Ammon's horn (tissue), 1 donor: ENCODE measurements around the gene IER5.

Experiments
- DNase-seq: peaks from one replicate; pipeline ENCODE4 v3.0.0-alpha.2; 2016; ENCODE audit warnings: low spot score

Gene IER5

GRCh38 chr1:181099152-181100014 is 10.9 kb downstream of the IER5 start:
- DNase-seq, result no peak

- DNase-seq, result no peak
Measured at GRCh38 chr1:181100015-181100905, 11.8 kb downstream of the IER5 start.

GRCh38 chr1:181100934-181101333 is 12.4 kb downstream of the IER5 start:
- no peak for DNase-seq

- DNase-seq, result no peak
Measured at GRCh38 chr1:181101581-181102226, 13.2 kb downstream of the IER5 start.

- DNase-seq, result no peak
Measured at GRCh38 chr1:181102841-181103240, 14.3 kb downstream of the IER5 start.

- no peak for DNase-seq
Measured at GRCh38 chr1:181103399-181103798, 14.9 kb downstream of the IER5 start.

GRCh38 chr1:181104042-181104789 is 15.7 kb downstream of the IER5 start:
- DNase-seq, result no peak

GRCh38 chr1:181104790-181105133 is 16.3 kb downstream of the IER5 start:
- DNase-seq, result no peak

- DNase-seq, result peak; percentile 93
Measured at GRCh38 chr1:181105134-181106021, 16.9 kb downstream of the IER5 start.

GRCh38 chr1:181106022-181106312 is 17.5 kb downstream of the IER5 start:
- DNase-seq, result no peak

GRCh38 chr1:181106479-181106878 is 18.0 kb downstream of the IER5 start:
- no peak for DNase-seq

GRCh38 chr1:181107711-181108110 is 19.2 kb downstream of the IER5 start:
- DNase-seq, result no peak

- no peak for DNase-seq
Measured at GRCh38 chr1:181108304-181108867, 19.9 kb downstream of the IER5 start.

GRCh38 chr1:181110013-181110412 is 21.5 kb downstream of the IER5 start:
- no peak for DNase-seq

- no peak for DNase-seq
Measured at GRCh38 chr1:181111559-181111958, 23.1 kb downstream of the IER5 start.

GRCh38 chr1:181112071-181112929 is 23.8 kb downstream of the IER5 start:
- DNase-seq, result no peak

GRCh38 chr1:181113059-181113641 is 24.6 kb downstream of the IER5 start:
- no peak for DNase-seq

GRCh38 chr1:181114574-181115367 is 26.3 kb downstream of the IER5 start:
- DNase-seq, result no peak

GRCh38 chr1:181115368-181115684 is 26.8 kb downstream of the IER5 start:
- DNase-seq, result no peak
